ENCODE data around the gene TRIM29.

Gene TRIM29

DNA sequence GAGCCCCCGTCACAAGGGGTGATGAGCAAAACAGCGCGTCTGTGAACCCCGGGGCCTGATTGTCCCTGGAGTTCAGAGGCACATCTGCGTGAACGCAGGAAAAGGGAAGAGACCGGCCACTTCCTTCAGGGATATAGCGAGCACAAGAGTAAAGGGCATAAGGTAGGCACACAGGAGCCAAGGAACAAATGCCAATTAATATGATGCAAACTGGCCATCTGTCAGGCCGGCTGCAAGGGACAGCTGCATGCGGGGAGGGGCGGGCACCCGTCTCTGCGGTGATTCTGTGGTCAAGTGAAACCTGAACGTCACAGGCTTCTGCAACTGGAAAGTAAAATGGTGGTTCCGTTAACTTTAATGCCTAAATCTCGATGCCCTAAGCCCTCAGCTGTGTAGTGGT is 64.7 kb downstream of the TRIM29 start:
- H3K4me3 ChIP-seq (replicated peaks in 1 of 2; ENCODE audit: low read depth in 2 of 2, low read length in 2 of 2): no peak overlapping the region
- TF ChIP-seq, protein P1, sequence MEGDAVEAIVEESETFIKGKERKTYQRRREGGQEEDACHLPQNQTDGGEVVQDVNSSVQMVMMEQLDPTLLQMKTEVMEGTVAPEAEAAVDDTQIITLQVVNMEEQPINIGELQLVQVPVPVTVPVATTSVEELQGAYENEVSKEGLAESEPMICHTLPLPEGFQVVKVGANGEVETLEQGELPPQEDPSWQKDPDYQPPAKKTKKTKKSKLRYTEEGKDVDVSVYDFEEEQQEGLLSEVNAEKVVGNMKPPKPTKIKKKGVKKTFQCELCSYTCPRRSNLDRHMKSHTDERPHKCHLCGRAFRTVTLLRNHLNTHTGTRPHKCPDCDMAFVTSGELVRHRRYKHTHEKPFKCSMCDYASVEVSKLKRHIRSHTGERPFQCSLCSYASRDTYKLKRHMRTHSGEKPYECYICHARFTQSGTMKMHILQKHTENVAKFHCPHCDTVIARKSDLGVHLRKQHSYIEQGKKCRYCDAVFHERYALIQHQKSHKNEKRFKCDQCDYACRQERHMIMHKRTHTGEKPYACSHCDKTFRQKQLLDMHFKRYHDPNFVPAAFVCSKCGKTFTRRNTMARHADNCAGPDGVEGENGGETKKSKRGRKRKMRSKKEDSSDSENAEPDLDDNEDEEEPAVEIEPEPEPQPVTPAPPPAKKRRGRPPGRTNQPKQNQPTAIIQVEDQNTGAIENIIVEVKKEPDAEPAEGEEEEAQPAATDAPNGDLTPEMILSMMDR (IDR thresholded peaks at IDR 0.05; ENCODE audit: low read depth, low read length): no peak
- DNase-seq (ENCODE audit: low read depth in 2 of 2): no peak

DNA sequence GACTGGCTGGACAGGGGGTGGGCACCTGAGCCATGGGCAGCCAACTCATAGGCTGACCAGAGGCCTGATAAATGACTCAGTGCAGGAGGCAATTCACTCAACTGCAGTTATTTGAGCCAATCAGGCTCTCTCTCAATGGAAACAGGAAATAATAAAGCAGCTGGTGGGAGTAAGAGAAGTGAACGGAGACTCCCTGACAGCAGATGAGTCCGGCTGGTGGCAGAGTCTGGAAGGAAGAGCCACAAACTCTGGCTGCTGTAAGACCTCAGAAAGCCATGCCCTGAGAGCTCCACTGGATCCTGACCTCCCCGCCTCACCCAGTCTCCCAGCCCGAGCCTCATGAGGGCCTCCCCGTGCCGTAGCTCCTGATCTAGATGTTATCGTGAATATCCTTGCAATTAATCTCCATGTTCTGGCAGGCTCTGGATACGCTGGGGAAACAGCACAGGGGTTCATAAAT is 69.8 kb downstream of the TRIM29 start:
- no peak overlapping the region for H3K4me3 ChIP-seq (replicated peaks in 1 of 2; ENCODE audit: low read depth in 2 of 2, low read length in 2 of 2)
- DNase-seq (ENCODE audit: low read depth in 2 of 2): peak; percentile 24 to 40
- TF ChIP-seq, protein P1 (IDR thresholded peaks at IDR 0.05; ENCODE audit: low read depth, low read length): no peak

DNA sequence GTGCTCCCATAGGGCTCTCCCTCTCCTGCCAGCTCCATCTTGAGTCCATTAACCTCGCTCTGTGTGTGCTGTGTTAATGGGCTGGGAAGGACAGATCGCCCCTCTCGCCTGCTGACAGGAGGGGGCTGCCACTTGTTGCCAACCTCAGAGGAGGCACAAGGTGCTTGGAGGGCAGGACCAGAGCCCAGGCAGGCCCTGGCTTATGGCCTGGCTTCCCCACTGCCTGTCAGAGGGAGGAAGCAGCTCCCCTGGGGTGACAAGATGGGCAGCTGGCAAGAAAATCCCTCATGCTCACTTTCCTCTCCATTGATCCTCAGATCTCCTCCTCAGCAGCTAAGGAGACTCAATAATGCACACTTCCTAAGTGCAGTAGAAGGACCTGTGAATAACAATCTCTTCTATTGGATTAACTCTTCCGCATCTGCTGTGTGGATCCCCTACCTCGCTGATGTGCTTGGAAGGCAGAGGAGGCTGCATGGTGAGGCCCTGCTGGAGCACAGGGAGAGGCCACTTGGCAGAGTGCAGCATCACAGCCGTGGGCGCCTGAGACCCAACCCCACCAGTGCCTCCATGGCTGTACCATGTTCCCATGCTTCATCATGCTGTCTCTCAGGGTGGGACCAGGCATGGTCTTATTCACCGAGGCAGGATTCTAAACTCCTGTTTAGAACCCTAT is 70.3 kb downstream of the TRIM29 start:
- TF ChIP-seq, protein P1 (IDR thresholded peaks at IDR 0.05; ENCODE audit: low read depth, low read length): no peak
- DNase-seq (ENCODE audit: low read depth in 2 of 2): no peak
- H3K4me3 ChIP-seq (replicated peaks in 1 of 2; ENCODE audit: low read depth in 2 of 2, low read length in 2 of 2): no peak overlapping the region

DNA sequence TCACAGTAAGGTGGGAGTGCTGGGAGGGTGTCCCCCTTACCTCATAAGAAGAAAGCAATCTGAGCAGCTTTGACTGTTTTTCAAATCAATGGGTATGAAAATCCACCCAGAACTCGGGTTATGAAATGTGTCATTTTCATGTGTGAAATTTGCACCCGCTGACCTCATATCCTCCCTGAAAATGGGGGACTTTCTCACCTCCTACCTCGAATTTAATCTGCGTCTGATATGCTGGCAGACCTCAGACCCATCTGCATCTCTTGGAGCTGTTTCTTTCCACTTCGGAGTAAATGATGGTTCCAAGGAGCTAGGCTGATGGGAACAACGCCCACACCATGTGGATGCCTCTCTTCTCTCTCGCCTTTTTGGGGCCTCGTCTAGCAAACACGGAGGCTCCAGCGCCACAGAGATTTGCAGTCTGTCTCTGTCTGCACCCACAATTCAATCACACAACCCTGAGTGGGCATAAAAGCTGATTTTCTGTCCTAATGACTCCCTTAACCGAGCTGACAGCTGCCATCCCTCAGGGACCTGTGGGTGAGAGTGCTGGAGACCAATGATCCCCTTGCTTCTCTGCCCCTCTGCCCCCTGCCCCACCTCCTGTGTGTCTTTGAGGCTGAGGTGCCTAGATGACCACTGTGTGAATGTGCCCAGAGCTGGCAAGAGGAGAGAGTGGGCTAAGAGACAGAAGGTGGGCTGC is 71.0 kb downstream of the TRIM29 start:
- DNase-seq (ENCODE audit: low read depth in 2 of 2): no peak
- H3K4me3 ChIP-seq (replicated peaks in 1 of 2; ENCODE audit: low read depth in 2 of 2, low read length in 2 of 2): no peak overlapping the region
- TF ChIP-seq, protein P1 (IDR thresholded peaks at IDR 0.05; ENCODE audit: low read depth, low read length): no peak

DNA sequence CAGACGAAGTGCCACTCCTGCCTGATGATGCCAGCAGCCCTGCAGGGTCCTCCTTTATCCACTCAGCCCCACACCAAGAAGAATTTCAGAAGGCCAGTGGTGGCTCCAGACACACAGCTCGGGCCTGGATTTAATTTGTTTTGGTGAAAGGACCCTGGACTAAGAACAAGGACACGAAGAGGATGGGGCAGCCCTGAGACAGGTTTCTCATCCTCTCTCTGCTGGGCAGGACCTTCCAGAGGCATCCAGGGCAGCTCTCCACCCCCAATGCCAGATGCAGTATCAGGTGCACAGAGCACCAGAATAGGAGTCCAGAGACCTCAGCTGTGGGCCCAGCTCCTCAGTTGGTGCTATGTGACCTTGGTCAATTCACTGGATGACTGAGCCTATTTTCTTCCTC is 72.0 kb downstream of the TRIM29 start:
- TF ChIP-seq, protein P1 (IDR thresholded peaks at IDR 0.05; ENCODE audit: low read depth, low read length): no peak
- H3K4me3 ChIP-seq (replicated peaks in 1 of 2; ENCODE audit: low read depth in 2 of 2, low read length in 2 of 2): no peak overlapping the region
- no peak for DNase-seq (ENCODE audit: low read depth in 2 of 2)

DNA sequence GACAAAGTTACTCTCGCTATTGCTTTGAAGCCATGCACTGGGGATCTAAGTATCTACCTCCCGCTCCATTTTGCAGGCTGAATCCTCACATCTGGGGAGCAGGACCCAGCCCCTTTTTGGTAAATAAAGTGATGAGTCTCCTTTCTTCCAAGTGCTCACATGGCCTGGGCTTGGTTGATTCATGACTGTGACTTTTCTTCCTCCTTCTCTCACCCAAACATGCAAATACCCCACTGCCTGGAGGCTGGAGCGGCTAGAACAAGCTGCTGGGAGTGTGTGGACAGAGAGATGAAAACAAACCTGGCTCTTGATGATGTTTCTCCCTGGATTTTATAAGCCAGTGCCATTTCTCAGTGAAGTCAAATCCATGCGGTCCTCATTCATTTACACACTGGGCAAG is 72.7 kb downstream of the TRIM29 start:
- H3K4me3 ChIP-seq (replicated peaks in 1 of 2; ENCODE audit: low read depth in 2 of 2, low read length in 2 of 2): no peak overlapping the region
- DNase-seq (ENCODE audit: low read depth in 2 of 2): no peak
- TF ChIP-seq, protein P1 (IDR thresholded peaks at IDR 0.05; ENCODE audit: low read depth, low read length): no peak
